H1 (cell line): ENCODE data around the gene TEAD3. TPM values are rescaled to one million over a fixed set of nuclear protein-coding genes. Genes with fewer than 3 reads are reported as not detected.

Source experiments
- CTCF ChIA-PET: fragments of 300-600 bp; sonication (Branson Sonifier 250); formaldehyde crosslinking; loops from one replicate; lab custom pipeline; 2021; ENCODE audit not compliant: partially characterized antibody; lab: Charles Lee
- POLR2A ChIA-PET: fragments of 300-600 bp; sonication (Branson Sonifier 250); formaldehyde crosslinking; loops from one replicate; lab custom pipeline; 2021; ENCODE audit warnings: inconsistent platforms; ENCODE audit not compliant: partially characterized antibody; lab: Charles Lee
- DNase-seq, 2 experiments: peaks; one replicate each; pipeline versions ENCODE4 v3.0.0 to v3.0.0-alpha.2; 2010 to 2022; ENCODE audit warnings: low spot score in 2 of 2, low read depth in 1 of 2, mixed read lengths in 1 of 2
- FAIRE-seq: peaks from 2 replicates; lab custom pipeline; 2011; peaks lifted over from hg19 to GRCh38; lab: Jason Lieb, UNC
- H2AFZ ChIP-seq: 2 replicates; pipeline ENCODE4 v1.8.1; 2012; ENCODE audit warnings: low read length, inconsistent platforms
- H2AK5ac ChIP-seq: 2 replicates; pipeline ENCODE4 v1.6.1; 2013; ENCODE audit warnings: low read depth, low read length
- H2BK120ac ChIP-seq: replicated peaks from 2 replicates; pipeline ENCODE3; 2013; ENCODE audit warnings: low read depth, low read length, inconsistent platforms
- H2BK12ac ChIP-seq: 2 replicates; pipeline ENCODE4 v1.6.1; 2013; ENCODE audit warnings: low read depth, low read length
- H2BK15ac ChIP-seq: 2 replicates; pipeline ENCODE4 v1.6.1; 2013; ENCODE audit warnings: low read length
- H2BK20ac ChIP-seq: 2 replicates; pipeline ENCODE4 v1.6.1; 2013; ENCODE audit warnings: low read length
- H2BK5ac ChIP-seq: 2 replicates; pipeline ENCODE4 v1.6.1; 2013; ENCODE audit warnings: low read depth, low read length
- H3K14ac ChIP-seq: 2 replicates; pipeline ENCODE4 v1.6.1; 2013; ENCODE audit warnings: inconsistent platforms; ENCODE audit not compliant: insufficient read length
- H3K18ac ChIP-seq: 2 replicates; pipeline ENCODE4 v1.6.1; 2013; ENCODE audit warnings: low read length; ENCODE audit errors: extremely low read depth
- H3K23ac ChIP-seq: 2 replicates; pipeline ENCODE4 v1.6.1; 2013; ENCODE audit warnings: inconsistent platforms; ENCODE audit not compliant: insufficient read length
- H3K23me2 ChIP-seq: 2 replicates; pipeline ENCODE4 v1.6.1; 2013; ENCODE audit warnings: low read depth, low read length
- H3K27ac ChIP-seq: 2 replicates; pipeline ENCODE4 v1.6.1; 2011; ENCODE audit warnings: low read depth, low read length, inconsistent platforms
- H3K27me3 ChIP-seq, 4 experiments: replicated peaks in 1 of 4; 1 replicate in 1 of 4; 2 replicates in 3 of 4; pipeline versions ENCODE4 v1.6.1 to v1.8.1; 2011 to 2013; ENCODE audit warnings: low read length in 3 of 4, mild to moderate bottlenecking in 3 of 4, inconsistent platforms in 2 of 4, mixed read lengths in 2 of 4, moderate library complexity in 1 of 4; ENCODE audit not compliant: control insufficient read depth in 3 of 4, insufficient read depth in 3 of 4; ENCODE audit errors: extremely low read depth in 1 of 4
- H3K36me3 ChIP-seq, 4 experiments: 2 replicates each; pipeline versions ENCODE4 v1.6.1 to v1.8.1; 2011 to 2013; ENCODE audit warnings: mild to moderate bottlenecking in 4 of 4, low read length in 3 of 4, moderate library complexity in 2 of 4, control low read depth in 1 of 4, inconsistent platforms in 1 of 4; ENCODE audit not compliant: insufficient read depth in 4 of 4, control insufficient read depth in 2 of 4
- H3K4ac ChIP-seq: replicated peaks from 2 replicates; pipeline ENCODE3; 2013; ENCODE audit warnings: low read length, low read depth, mixed read lengths, inconsistent platforms; ENCODE audit not compliant: insufficient read length
- H3K4me1 ChIP-seq, 4 experiments: replicated peaks in 1 of 4; 1 replicate in 1 of 4; 2 replicates in 3 of 4; pipeline versions ENCODE4 v1.6.1 to v1.8.1; 2011 to 2013; ENCODE audit warnings: low read length in 3 of 4, inconsistent platforms in 2 of 4, mixed read lengths in 1 of 4; ENCODE audit not compliant: insufficient read depth in 4 of 4, control insufficient read depth in 3 of 4
- H3K4me2 ChIP-seq, 2 experiments: 2 replicates each; pipeline versions ENCODE4 v1.6.1 to v1.8.1; 2011 to 2013; ENCODE audit warnings: low read depth in 2 of 2, low read length in 2 of 2, control low read depth in 1 of 2, inconsistent platforms in 1 of 2, mild to moderate bottlenecking in 1 of 2; ENCODE audit not compliant: insufficient read depth in 1 of 2
- H3K4me3 ChIP-seq, 4 experiments: fragments of 200-600, 300-600 bp in 1 of 4; sonication (generic), shearing (Covaris generic), sonication (Bioruptor Twin) in 1 of 4; 2 replicates each; pipeline versions ENCODE4 v1.5.1 to v1.8.1; 2011 to 2016; ENCODE audit warnings: low read length in 4 of 4, low read depth in 3 of 4, control low read depth in 2 of 4, inconsistent platforms in 2 of 4, mild to moderate bottlenecking in 2 of 4, mixed read lengths in 1 of 4, moderate library complexity in 1 of 4; ENCODE audit not compliant: insufficient read depth in 2 of 4; ENCODE audit errors: extremely low read depth in 1 of 4
- H3K56ac ChIP-seq: replicated peaks from 2 replicates; pipeline ENCODE3; 2013; ENCODE audit warnings: low read depth, mild to moderate bottlenecking, mixed read lengths, low read length, inconsistent platforms; ENCODE audit not compliant: insufficient read length
- H3K79me1 ChIP-seq: 2 replicates; pipeline ENCODE4 v1.6.1; 2013; ENCODE audit warnings: low read depth, low read length, control low read depth
- H3K79me2 ChIP-seq, 2 experiments: 2 replicates each; pipeline versions ENCODE4 v1.6.1 to v1.8.1; 2012 to 2013; ENCODE audit warnings: low read length in 2 of 2, mild to moderate bottlenecking in 2 of 2, inconsistent platforms in 1 of 2; ENCODE audit not compliant: insufficient read depth in 2 of 2, control insufficient read depth in 1 of 2
- H3K9ac ChIP-seq, 4 experiments: replicated peaks in 1 of 4; 1 replicate in 1 of 4; 2 replicates in 3 of 4; pipeline versions ENCODE4 v1.6.1 to v1.8.1; 2011 to 2013; ENCODE audit warnings: low read depth in 3 of 4, low read length in 3 of 4, control low read depth in 2 of 4, mild to moderate bottlenecking in 2 of 4, moderate library complexity in 2 of 4, inconsistent platforms in 1 of 4; ENCODE audit errors: extremely low read depth in 1 of 4
- H3K9me3 ChIP-seq, 2 experiments: 2 replicates each; pipeline versions ENCODE4 v1.6.1 to v1.8.1; 2012 to 2013; ENCODE audit warnings: mild to moderate bottlenecking in 2 of 2, moderate library complexity in 2 of 2, control low read depth in 1 of 2, inconsistent platforms in 1 of 2, low read depth in 1 of 2, low read length in 1 of 2, mixed read lengths in 1 of 2; ENCODE audit not compliant: insufficient read depth in 2 of 2
- H4K20me1 ChIP-seq, 2 experiments: replicated peaks in 1 of 2; 2 replicates each; pipeline versions ENCODE3 to v1.8.1; 2011 to 2013; ENCODE audit warnings: inconsistent platforms in 2 of 2, low read length in 2 of 2, mild to moderate bottlenecking in 1 of 2; ENCODE audit not compliant: insufficient read depth in 2 of 2, control insufficient read depth in 1 of 2
- H4K5ac ChIP-seq: 2 replicates; pipeline ENCODE4 v1.6.1; 2013; ENCODE audit warnings: low read length, low read depth, mixed read lengths, inconsistent platforms; ENCODE audit not compliant: insufficient read length
- H4K8ac ChIP-seq: 2 replicates; pipeline ENCODE4 v1.8.0; 2013; ENCODE audit warnings: mild to moderate bottlenecking, moderate library complexity, low read length, inconsistent platforms; ENCODE audit not compliant: insufficient read depth; ENCODE audit errors: extremely low read depth
- H4K91ac ChIP-seq: replicated peaks from 2 replicates; pipeline ENCODE3; 2013; ENCODE audit warnings: low read length, mixed read lengths, inconsistent platforms; ENCODE audit not compliant: insufficient read length
- ASH2L ChIP-seq: fragments of 200-600, 300-600 bp; sonication (generic); IDR thresholded peaks from one replicate; pipeline ENCODE4 v1.7.1; 2017; ENCODE audit warnings: low read length
- CREB1 ChIP-seq: IDR thresholded peaks from 2 replicates; pipeline ENCODE4 v1.6.1; 2012; ENCODE audit warnings: inconsistent platforms
- CTCF ChIP-seq, 3 experiments: IDR thresholded peaks; 1 replicate in 2 of 3; 2 replicates in 1 of 3; pipeline versions ENCODE4 v1.5.1 to v1.6.1; 2011; ENCODE audit warnings: low read length in 3 of 3, mild to moderate bottlenecking in 3 of 3, inconsistent platforms in 2 of 3, low read depth in 1 of 3, moderate library complexity in 1 of 3; ENCODE audit not compliant: insufficient read depth in 1 of 3; ENCODE audit errors: control extremely low read depth in 1 of 3
- GTF2F1 ChIP-seq: IDR thresholded peaks from 2 replicates; pipeline ENCODE4 v1.6.1; 2012; ENCODE audit warnings: low read depth, low read length, improper control_type of control experiment, borderline replicate concordance
- KDM4A ChIP-seq: IDR thresholded peaks from one replicate; pipeline ENCODE4 v1.7.1; 2012; ENCODE audit warnings: low read depth, mild to moderate bottlenecking, moderate library complexity, low read length, inconsistent platforms; ENCODE audit not compliant: severe bottlenecking
- MAX ChIP-seq: IDR thresholded peaks from 2 replicates; pipeline ENCODE4 v1.6.1; 2012; ENCODE audit warnings: inconsistent platforms
- POLR2AphosphoS5 ChIP-seq: IDR thresholded peaks from 2 replicates; pipeline ENCODE4 v1.6.1; 2011; ENCODE audit warnings: low read depth, low read length
- SIN3A ChIP-seq, 2 experiments: IDR thresholded peaks in 1 of 2; conservative IDR thresholded peaks in 1 of 2; 2 replicates each; pipeline ENCODE4 v1.6.1; 2011 to 2012; ENCODE audit warnings: low read length in 2 of 2, improper control_type of control experiment in 1 of 2, low read depth in 1 of 2, mild to moderate bottlenecking in 1 of 2
- SIX5 ChIP-seq: IDR thresholded peaks from 2 replicates; pipeline ENCODE4 v1.6.1; 2011; ENCODE audit warnings: mild to moderate bottlenecking, low read depth, low read length
- TAF7 ChIP-seq: optimal IDR thresholded peaks from 2 replicates; pipeline ENCODE3; 2011; ENCODE audit warnings: low read depth, mild to moderate bottlenecking, inconsistent platforms, low read length, moderate library complexity, borderline replicate concordance
- WGBS, 2 experiments: shearing (Covaris generic) in 1 of 2; methylation state at CpG; one replicate each; pipeline versions ENCODE4 v1.1.6 to v1.1.7; 2013 to 2015; ENCODE audit warnings: low lambda C conversion rate in 2 of 2, mixed read lengths in 2 of 2, inconsistent platforms in 1 of 2, low coverage in 1 of 2, missing lambda C conversion rate in 1 of 2; ENCODE audit not compliant: insufficient replicate concordance in 2 of 2, insufficient coverage in 1 of 2, insufficient read length in 1 of 2; ENCODE audit errors: extremely low coverage in 1 of 2, missing lambda C conversion rate in 1 of 2; 5-methylcytosine and 5-hydroxymethylcytosine counted together
- polyA plus RNA-seq, 7 experiments: library from polyadenylated mRNA; depleted of rRNA in 3 of 7; stranded (reverse) in 5 of 7; unstranded in 2 of 7; fragments of >200 nt in 5 of 7; fragments of 200-250 nt in 2 of 7; gene quantifications; 1 replicate in 5 of 7; 2 replicates in 1 of 7; 4 replicates in 1 of 7; pipeline versions ENCODE4 v1.2.1 to v1.2.3, GENCODE V29; 2011 to 2013; ENCODE audit warnings: missing spikeins in 2 of 7, mixed read lengths in 2 of 7
- total RNA-seq: library from RNA; stranded (reverse); fragmentation: NEBNext Ultra II Directional; extraction: Animal tissue kit (Norgen Biotek cat#: 25700); gene quantifications from 2 replicates; pipeline ENCODE4 v1.2.1, GENCODE V29; 2021

Gene TEAD3
- total and polyA plus RNA-seq, 2 of the 8 experiments (the other 6 are each of a cell fraction or from before 2014, with no cell fraction given) = 20.1 to 28.7 TPM

GRCh38 chr6:35427851-35428321, 69.0 kb downstream of the TEAD3 start:
- H3K4me2 ChIP-seq = 0 out of 4 replicates have a peak overlapping the region, but pooled peaks of 1 of the 2 experiments have one; percentile 7
- 0 out of 2 replicates have a peak overlapping the region, but pooled peaks have one; percentile 52 for H3K27ac ChIP-seq
- POLR2A ChIA-PET = interaction anchor here (1.0 to 2.0 kb wide), 5 partner anchors 9 to 93 kb away, joined by 3 to 6 read pairs (median 3); no protein-coding TSS in a partner anchor
- H3K79me2 ChIP-seq = no peaks in the 10 kb centered on the region
- CTCF ChIA-PET = interaction anchor here (0.7 to 15.8 kb wide), 16 partner anchors 8 to 141 kb away, joined by 3 to 138 read pairs (median 6); partner anchors contain the start of gene PPARD
- FAIRE-seq (no peak), DNase-seq (no peak)
- peak overlapping the region; percentile 78; the same call in 1 of the 2 replicates for H3K18ac ChIP-seq
- no peak overlapping the region for H4K5ac ChIP-seq
- H3K36me3 ChIP-seq = 0 out of 8 replicates have a peak, but pooled peaks cover 0 to 4% (median 0%) of the 10 kb centered on the region in 4 experiments
- H2BK20ac ChIP-seq = peak overlapping the region; percentile 43; the same call in 1 of the 2 replicates
- H3K23ac ChIP-seq = no peak overlapping the region
- H2BK5ac ChIP-seq = peak overlapping the region; percentile 78; the same call in 1 of the 2 replicates
- H3K4me1 ChIP-seq = peaks cover 6 to 28% (median 16%) of the 10 kb centered on the region in 4 experiments
- H3K14ac ChIP-seq = no peak overlapping the region
- no peak overlapping the region for H2BK120ac ChIP-seq
- no peaks in the 10 kb centered on the region for H4K20me1 ChIP-seq
- H3K23me2 ChIP-seq = no peaks in the 10 kb centered on the region
- H4K8ac ChIP-seq = no peak overlapping the region
- H3K4ac ChIP-seq = no peak overlapping the region
- WGBS, 2 experiments = 66% methylated on average over 8 of the region's 9 CpGs; no CpG with 5 or more reads in 1 of the 2 experiments
- H3K56ac ChIP-seq = no peak overlapping the region
- H2BK15ac ChIP-seq = peak overlapping the region; percentile 98; the same call in 1 of the 2 replicates
- peak overlapping the region; percentile 90; the same call in 1 of the 2 replicates for H2BK12ac ChIP-seq
- no peak overlapping the region for H2AK5ac ChIP-seq
- H3K9me3 ChIP-seq = no peaks in the 10 kb centered on the region
- no peaks in the 10 kb centered on the region for H3K27me3 ChIP-seq
- no peak overlapping the region; a peak in 1 of 7 replicates for H3K9ac ChIP-seq
- H2AFZ ChIP-seq = no peak overlapping the region
- H4K91ac ChIP-seq = no peak overlapping the region
- H3K4me3 ChIP-seq = no peak overlapping the region
- no peaks in the 10 kb centered on the region for H3K79me1 ChIP-seq
- TF ChIP-seq SIN3A (conservative IDR thresholded peaks at IDR 0.05 in 1 of 2, IDR thresholded peaks at IDR 0.05 in 1 of 2; ENCODE audit: low read depth in 1 of 2, low read length in 2 of 2) = no peak
- no peak for TF ChIP-seq MAX
- no peak for TF ChIP-seq TAF7
- no peak for TF ChIP-seq CTCF (IDR thresholded peaks at IDR 0.05; ENCODE audit: control extremely low read depth in 1 of 3, insufficient read depth in 1 of 3, low read depth in 1 of 3, low read length in 3 of 3)
- TF ChIP-seq CREB1 = no peak
- TF ChIP-seq KDM4A = no peak
- TF ChIP-seq GTF2F1 = no peak
- no peak for TF ChIP-seq POLR2AphosphoS5
- no peak for TF ChIP-seq SIX5
- no peak for TF ChIP-seq ASH2L
